Loucy (cell line): ENCODE data around the gene SURF1.

Experiments
- H2AFZ ChIP-seq: fragments of 200-600 bp; sonication (generic); 2 replicates; pipeline ENCODE4 v1.6.0; 2016; ENCODE audit warnings: antibody characterized with exemption, mild to moderate bottlenecking, low read length, moderate library complexity
- H3F3A ChIP-seq: fragments of 200-600 bp; 2 replicates; pipeline ENCODE4 v1.6.0; 2016; ENCODE audit warnings: antibody characterized with exemption, low read depth, mild to moderate bottlenecking
- H3K27me3 ChIP-seq: fragments of 200-600 bp; sonication (generic); 2 replicates; pipeline ENCODE4 v1.6.1; 2014; ENCODE audit warnings: low read length, mild to moderate bottlenecking; ENCODE audit not compliant: insufficient read depth, poor library complexity, severe bottlenecking
- H3K36me3 ChIP-seq: fragments of 200-600 bp; sonication (generic); 2 replicates; pipeline ENCODE4 v1.6.1; 2016; ENCODE audit warnings: low read length; ENCODE audit not compliant: insufficient read depth
- H3K4me1 ChIP-seq: fragments of 200-600 bp; sonication (generic); 2 replicates; pipeline ENCODE4 v1.5.1; 2014; ENCODE audit warnings: low read length, mild to moderate bottlenecking; ENCODE audit not compliant: insufficient read depth, poor library complexity, severe bottlenecking
- H3K4me2 ChIP-seq: fragments of 200-600 bp; sonication (generic); 2 replicates; pipeline ENCODE4 v1.6.0; 2014; ENCODE audit warnings: antibody characterized with exemption, low read length, low read depth, mild to moderate bottlenecking; ENCODE audit not compliant: poor library complexity, severe bottlenecking
- H3K4me3 ChIP-seq: fragments of 200-600 bp; sonication (generic); 2 replicates; pipeline ENCODE4 v1.5.1; 2014; ENCODE audit warnings: low read length, mild to moderate bottlenecking, mixed read lengths; ENCODE audit not compliant: poor library complexity, severe bottlenecking
- H3K79me2 ChIP-seq: fragments of 200-600 bp; sonication (generic); 2 replicates; pipeline ENCODE4 v1.6.1; 2014; ENCODE audit warnings: low read length; ENCODE audit not compliant: insufficient read depth
- H3K9ac ChIP-seq: fragments of 200-600 bp; sonication (generic); 2 replicates; pipeline ENCODE4 v1.6.0; 2014; ENCODE audit warnings: mild to moderate bottlenecking, low read depth, low read length, moderate library complexity; ENCODE audit not compliant: poor library complexity, severe bottlenecking
- H3K9me2 ChIP-seq: fragments of 200-600 bp; sonication (generic); replicated peaks from 2 replicates; pipeline ENCODE4 v1.6.1; 2016; ENCODE audit warnings: low read depth, low read length, mixed read lengths
- H3K9me3 ChIP-seq: fragments of 200-600 bp; sonication (generic); 2 replicates; pipeline ENCODE4 v1.6.1; 2014; ENCODE audit warnings: mild to moderate bottlenecking, antibody characterized with exemption, low read length, low read depth; ENCODE audit not compliant: insufficient read depth
- H4K20me1 ChIP-seq: fragments of 200-600 bp; sonication (generic); 2 replicates; pipeline ENCODE4 v1.6.0; 2014; ENCODE audit warnings: antibody characterized with exemption, low read length, mild to moderate bottlenecking; ENCODE audit not compliant: insufficient read depth, poor library complexity, severe bottlenecking
- CTCF ChIP-seq: fragments of 200-600 bp; sonication (generic); conservative IDR thresholded peaks from 2 replicates; pipeline ENCODE4 v1.5.1; 2014; ENCODE audit warnings: mild to moderate bottlenecking, antibody characterized with exemption, low read length
- EZH2phosphoT487 ChIP-seq: fragments of 200-600 bp; IDR thresholded peaks from 2 replicates; pipeline ENCODE4 v1.6.1; 2018; ENCODE audit warnings: antibody characterized with exemption, mild to moderate bottlenecking, moderate library complexity, borderline replicate concordance

The SURF1 gene

GRCh38 chr9:133345596-133345995 lies 10.7 kb downstream of the SURF1 start:
- Histone ChIP-seq H3K9ac (peak overlapping the region; percentile 16), H2AFZ (no peak overlapping the region), H3K9me2 (no peaks in the 10 kb centered on the region), H3K4me1 (peaks cover 34% of the 10 kb centered on the region), H3K79me2 (peaks cover 54% of the 10 kb centered on the region), H3K9me3 (no peaks in the 10 kb centered on the region), H3K27me3 (peaks cover 8% of the 10 kb centered on the region), H3F3A (no peaks in the 10 kb centered on the region), H3K4me2 (peak overlapping the region; percentile 83), H4K20me1 (peaks cover 38% of the 10 kb centered on the region), H3K36me3 (peaks cover 39% of the 10 kb centered on the region; the same call in 1 of the 2 replicates), H3K4me3 (peak overlapping the region; percentile 97)
- TF ChIP-seq EZH2phosphoT487 (no peak), CTCF (no peak)

- Histone ChIP-seq H3K4me3 (no peak overlapping the region), H3K9ac (peak overlapping the region; percentile 16), H3K9me2 (no peaks in the 10 kb centered on the region), H3K27me3 (peaks cover 8% of the 10 kb centered on the region), H3K4me1 (peaks cover 35% of the 10 kb centered on the region), H3K79me2 (peaks cover 48% of the 10 kb centered on the region), H3K36me3 (peaks cover 33% of the 10 kb centered on the region; the same call in 1 of the 2 replicates), H3K4me2 (no peak overlapping the region), H3K9me3 (no peaks in the 10 kb centered on the region), H3F3A (no peaks in the 10 kb centered on the region), H2AFZ (no peak overlapping the region), H4K20me1 (peaks cover 32% of the 10 kb centered on the region)
- TF ChIP-seq CTCF (no peak), EZH2phosphoT487 (no peak)
These were observed 11.3 kb downstream of the SURF1 start for GRCh38 chr9:133344979-133345378.

- Histone ChIP-seq H3K9ac (no peak overlapping the region), H3K9me2 (no peaks in the 10 kb centered on the region), H3K36me3 (peaks cover 24% of the 10 kb centered on the region; the same call in 1 of the 2 replicates), H4K20me1 (peaks cover 23% of the 10 kb centered on the region), H3K4me1 (peaks cover 26% of the 10 kb centered on the region), H3K4me2 (no peak overlapping the region), H3K27me3 (peaks cover 8% of the 10 kb centered on the region), H3F3A (no peaks in the 10 kb centered on the region), H3K79me2 (peaks cover 39% of the 10 kb centered on the region), H2AFZ (no peak overlapping the region), H3K4me3 (no peak overlapping the region), H3K9me3 (no peaks in the 10 kb centered on the region)
- no peak for TF ChIP-seq CTCF
- no peak for TF ChIP-seq EZH2phosphoT487
These were observed 12.2 kb downstream of the SURF1 start for GRCh38 chr9:133344071-133344470.
